Muscle layer of duodenum (tissue), 2 donors: ENCODE measurements around the gene SPHKAP.
"Not testable (repeated sequence)": the region's sequence is repeated elsewhere in the genome, so short reads cannot be mapped to it uniquely, and the experiment has no call there.

Experiments
- H3K27ac ChIP-seq: one replicate; pipeline ENCODE4 v1.7.0; 2013; ENCODE audit warnings: mild to moderate bottlenecking, low read length
- H3K27me3 ChIP-seq: one replicate; pipeline ENCODE4 v1.7.0; 2013; ENCODE audit warnings: low read depth, mild to moderate bottlenecking, control low read depth, low read length
- H3K36me3 ChIP-seq, 2 donors: one replicate each; pipeline ENCODE4 v1.7.0; 2013; ENCODE audit warnings: low read length in 2 of 2, control low read depth in 1 of 2, mild to moderate bottlenecking in 1 of 2; ENCODE audit not compliant: insufficient read depth in 2 of 2, control insufficient read depth in 1 of 2
- H3K4me1 ChIP-seq, 2 donors: one replicate each; pipeline ENCODE4 v1.7.0; 2013; ENCODE audit warnings: low read length in 2 of 2, mild to moderate bottlenecking in 2 of 2, control low read depth in 1 of 2, moderate library complexity in 1 of 2; ENCODE audit not compliant: insufficient read depth in 2 of 2, control insufficient read depth in 1 of 2
- H3K4me3 ChIP-seq, 2 donors: one replicate each; pipeline ENCODE4 v1.7.0; 2013; ENCODE audit warnings: low read length in 2 of 2, low read depth in 1 of 2, mild to moderate bottlenecking in 1 of 2
- H3K9me3 ChIP-seq, 2 donors: one replicate each; pipeline ENCODE4 v1.7.0; 2013; ENCODE audit warnings: low read length in 2 of 2, control low read depth in 1 of 2, mild to moderate bottlenecking in 1 of 2; ENCODE audit not compliant: control insufficient read depth in 1 of 2
- donor health status: healthy.

Gene SPHKAP

GRCh38 chr2:227936249-227936648 is 245.2 kb downstream of the SPHKAP start:
- H3K27me3 ChIP-seq, H3K36me3 ChIP-seq, H3K4me1 ChIP-seq, H3K4me3 ChIP-seq, H3K9me3 ChIP-seq, H3K27ac ChIP-seq: not testable (repeated sequence)

DNA sequence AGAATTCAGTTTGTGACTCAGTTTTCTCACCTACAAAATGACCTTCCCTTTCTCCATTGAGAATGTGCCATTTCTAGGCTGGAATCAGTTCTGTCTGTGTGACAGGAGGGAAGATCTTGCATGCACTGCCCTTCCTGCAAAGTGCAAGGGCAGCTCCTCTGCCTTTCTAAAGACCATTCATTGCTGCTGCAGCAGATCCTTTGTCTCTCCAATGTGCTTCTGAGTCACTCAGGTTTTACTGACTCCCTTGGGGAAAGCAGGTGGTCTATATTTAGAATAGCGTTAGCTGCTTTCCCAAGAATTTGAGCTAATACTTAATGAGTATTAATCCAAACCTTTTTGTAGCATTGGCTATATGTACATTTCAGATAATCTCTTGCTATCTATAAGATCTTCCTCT is 247.6 kb downstream of the SPHKAP start:
- H3K4me1 ChIP-seq, result no peaks in the 10 kb centered on the region
- no peaks in the 10 kb centered on the region for H3K9me3 ChIP-seq
- H3K36me3 ChIP-seq, result no peaks in the 10 kb centered on the region
- no peaks in the 10 kb centered on the region for H3K27me3 ChIP-seq
- no peak overlapping the region for H3K4me3 ChIP-seq
- no peak overlapping the region for H3K27ac ChIP-seq

- H3K36me3 ChIP-seq, result no peaks in the 10 kb centered on the region
- no peaks in the 10 kb centered on the region for H3K27me3 ChIP-seq
- H3K4me3 ChIP-seq, result no peak overlapping the region
- H3K27ac ChIP-seq, result no peak overlapping the region
- no peaks in the 10 kb centered on the region for H3K4me1 ChIP-seq
- H3K9me3 ChIP-seq, result peaks cover 0 to 7% of the 10 kb centered on the region in 2 donors
These were observed 249.1 kb downstream of the SPHKAP start for GRCh38 chr2:227932403-227932802.

DNA sequence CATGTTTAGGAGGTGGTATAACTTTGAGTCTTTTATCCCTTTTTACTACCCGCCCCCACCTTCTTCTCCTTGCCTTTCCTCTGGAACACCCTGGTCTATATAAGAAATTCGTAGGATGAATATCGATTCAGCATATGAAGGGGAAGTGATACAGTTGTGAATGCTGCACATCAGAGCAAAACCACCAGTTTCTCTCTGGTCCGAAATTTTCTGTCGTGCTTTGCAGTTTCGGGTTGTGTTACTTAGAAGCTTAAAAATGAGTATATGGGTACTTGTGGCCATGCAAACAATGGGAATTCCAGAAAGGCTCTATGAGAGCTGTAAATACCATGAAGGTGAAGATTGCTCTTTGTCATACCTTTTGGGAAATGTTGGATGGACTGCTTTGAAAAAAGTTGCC is 249.5 kb downstream of the SPHKAP start:
- no peak overlapping the region for H3K27ac ChIP-seq
- H3K4me3 ChIP-seq, result no peak overlapping the region
- no peaks in the 10 kb centered on the region for H3K27me3 ChIP-seq
- peaks cover 0 to 10% of the 10 kb centered on the region in 2 donors for H3K9me3 ChIP-seq
- H3K36me3 ChIP-seq, result no peaks in the 10 kb centered on the region
- no peaks in the 10 kb centered on the region for H3K4me1 ChIP-seq
